Stimulated activated CD4-positive, alpha-beta T cell treated with anti-CD3 and anti-CD28 coated beads, Interleukin-4, amount 100 ng/mL, for 48 hours (primary cell): Measurements from ENCODE around the gene ZNF496.
"Not testable (repeated sequence)": the region's sequence is repeated elsewhere in the genome, so short reads cannot be mapped to it uniquely, and the experiment has no call there.

ENCODE experiments used
- DNase-seq, 2 donors: peaks; one replicate each; pipeline ENCODE4 v3.0.0-alpha.2; 2020; ENCODE audit warnings: low read depth in 2 of 2

Gene ZNF496

GRCh38 chr1:247331525-247332214 lies at the start of gene ZNF496:
ZNF496 (minus strand) TSS chr1:247331867; CDS start chr1:247329578, 2,289 bp downstream.
- peak; percentile 39 to 48 for DNase-seq

GRCh38 chr1:247378334-247379073 lies 46.8 kb upstream of the ZNF496 start:
- no peak for DNase-seq

DNA sequence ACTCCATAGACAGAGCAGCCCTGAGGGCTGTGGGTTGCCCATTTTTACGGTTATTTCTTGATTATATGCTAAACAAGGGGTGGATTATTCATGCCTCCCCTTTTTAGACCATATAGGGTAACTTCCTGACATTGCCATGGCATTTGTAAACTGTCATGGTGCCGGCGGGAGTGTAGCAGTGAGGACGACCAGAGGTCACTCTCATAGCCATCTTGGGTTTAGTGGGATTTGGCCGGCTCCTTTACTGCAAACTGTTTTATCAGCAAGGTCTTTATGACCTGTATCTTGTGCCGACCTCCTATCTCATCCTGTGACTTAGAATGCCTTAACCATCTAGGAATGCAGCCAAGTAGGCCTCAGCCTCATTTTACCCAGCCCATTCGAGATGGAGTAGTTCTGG lies 46.0 kb upstream of the ZNF496 start:
- not testable (repeated sequence) for DNase-seq

DNA sequence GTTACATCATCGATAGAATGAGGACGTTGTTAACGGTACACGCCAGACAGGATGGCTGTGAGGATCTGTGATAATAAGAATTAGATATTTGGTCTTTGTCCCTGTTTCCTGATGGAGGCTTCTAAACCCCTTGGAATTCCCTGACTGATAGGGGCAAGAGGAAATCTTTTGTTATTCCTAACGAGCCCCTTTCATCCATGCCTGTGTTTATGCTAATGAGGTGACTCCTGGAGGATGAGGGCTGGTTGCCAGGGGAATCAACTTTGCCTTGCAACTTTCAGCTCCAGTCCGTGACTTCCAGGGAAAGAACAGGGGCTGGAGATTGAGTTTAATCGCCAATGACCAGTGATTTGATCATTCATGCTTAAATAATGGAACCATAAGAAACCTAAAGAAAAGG lies 45.0 kb upstream of the ZNF496 start:
- DNase-seq: no peak

GRCh38 chr1:247375747-247376146 lies 44.1 kb upstream of the ZNF496 start:
- DNase-seq: no peak

DNA sequence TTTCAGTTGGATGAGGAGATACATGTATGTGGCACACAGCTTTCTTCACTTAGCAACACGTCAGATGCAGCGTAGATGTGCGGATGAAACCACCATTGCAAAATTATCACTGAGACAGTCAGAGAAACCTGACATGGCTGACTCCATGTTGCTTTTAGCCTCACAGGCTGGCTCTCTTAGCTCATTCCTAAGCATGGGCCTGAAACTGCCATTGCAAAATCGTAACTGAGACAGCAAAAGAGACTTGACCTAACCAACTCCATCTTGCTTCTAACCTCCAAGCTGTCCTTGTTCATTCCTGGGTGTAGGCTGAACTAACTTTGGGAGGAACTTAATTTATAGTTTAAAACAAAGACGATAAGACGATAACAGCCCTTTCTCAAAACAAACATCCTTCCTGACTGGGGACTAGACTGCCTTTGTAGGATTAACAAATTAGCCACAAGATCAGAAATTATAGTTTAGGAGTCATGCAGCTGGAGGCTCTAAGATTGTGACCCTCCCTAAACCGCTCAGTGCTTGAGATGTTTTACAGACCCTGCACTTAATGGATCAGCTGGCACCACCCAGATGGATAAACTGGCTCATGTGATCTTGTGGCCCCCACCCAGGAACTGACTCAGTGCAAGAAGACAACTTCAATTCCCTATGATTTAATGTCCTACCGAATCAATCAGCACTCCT lies 43.1 kb upstream of the ZNF496 start:
- not testable (repeated sequence) for DNase-seq

- peak; percentile 20 to 47 for DNase-seq
Observed at GRCh38 chr1:247373721-247374141, 42.1 kb upstream of the ZNF496 start.

- DNase-seq: no peak
Observed at GRCh38 chr1:247371801-247372259, 40.2 kb upstream of the ZNF496 start.

DNA sequence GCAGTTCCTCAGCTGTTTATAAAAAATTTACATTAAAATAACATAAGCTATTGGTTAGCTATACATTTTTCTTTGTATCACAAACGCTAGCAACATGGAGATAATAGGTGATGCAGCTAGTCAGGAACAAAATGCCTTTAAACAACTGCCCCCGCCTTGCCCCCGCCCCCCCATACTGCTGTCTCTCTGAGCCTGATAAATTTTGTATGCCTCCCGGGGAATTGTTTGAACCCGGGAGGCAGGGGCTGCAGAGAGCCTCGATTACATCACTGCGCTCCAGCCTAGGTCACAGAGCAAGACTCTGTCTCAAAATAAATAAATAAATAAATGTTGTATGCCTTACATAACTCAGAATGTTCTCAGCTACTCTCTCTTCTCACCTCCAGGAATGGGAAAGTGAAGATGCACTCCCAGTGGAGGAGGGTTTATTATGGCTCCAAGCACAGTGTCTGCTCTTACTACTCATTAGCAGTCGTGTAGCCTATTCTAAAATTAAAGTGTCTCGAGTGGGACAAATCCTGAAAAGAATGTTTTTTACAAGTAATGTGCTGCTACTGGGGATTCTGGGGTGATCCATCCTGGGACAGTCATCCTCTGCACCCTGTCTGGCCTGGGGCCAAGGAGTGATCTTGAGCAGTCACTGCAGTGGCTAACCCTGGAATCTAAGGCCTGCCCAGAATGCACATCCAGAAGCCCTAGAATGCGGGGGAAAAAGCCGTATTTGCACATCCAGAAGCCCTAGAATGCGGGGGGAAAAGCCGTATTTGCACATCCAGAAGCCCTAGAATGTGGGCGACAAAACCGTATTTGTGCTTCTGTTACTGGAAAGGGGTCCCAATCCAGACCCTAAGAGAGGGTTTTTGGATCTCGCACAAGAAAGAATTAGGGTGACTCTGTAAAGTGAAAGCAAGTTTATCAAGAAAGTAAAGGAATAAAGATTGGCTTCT lies 39.4 kb upstream of the ZNF496 start:
- no peak for DNase-seq

GRCh38 chr1:247368490-247369145 lies 37.0 kb upstream of the ZNF496 start:
- DNase-seq: no peak

DNA sequence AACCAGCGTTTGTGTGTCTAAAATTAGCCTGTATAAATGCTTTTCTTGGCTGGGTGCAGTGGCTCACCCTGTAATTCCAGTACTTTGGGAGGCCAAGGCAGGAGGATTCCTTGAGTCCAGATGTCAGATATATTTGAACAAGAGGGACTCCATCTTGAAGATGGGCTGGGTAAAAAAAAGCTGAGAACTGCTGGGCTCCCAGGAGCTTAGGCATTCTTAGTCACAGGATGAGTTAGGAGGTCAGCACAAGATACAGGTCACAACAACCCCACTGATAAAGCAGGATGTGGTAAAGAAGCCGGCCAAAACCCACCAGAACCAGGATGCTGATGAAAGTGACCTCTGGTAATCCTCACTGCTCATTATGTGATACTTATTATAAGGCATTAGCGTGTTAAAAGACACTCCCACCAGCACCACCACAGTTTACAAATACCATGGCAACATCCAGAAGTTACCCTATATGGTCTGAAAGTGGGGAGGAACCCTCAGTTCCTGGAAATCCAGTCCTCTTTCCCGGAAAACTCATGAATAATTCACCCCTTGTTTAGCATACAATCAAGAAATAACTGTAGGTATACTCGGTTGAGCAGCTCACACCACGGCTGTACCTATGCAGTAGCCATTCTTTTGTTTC lies 36.2 kb upstream of the ZNF496 start:
- no peak for DNase-seq

- no peak for DNase-seq
Observed at GRCh38 chr1:247366926-247367645, 35.4 kb upstream of the ZNF496 start.

DNA sequence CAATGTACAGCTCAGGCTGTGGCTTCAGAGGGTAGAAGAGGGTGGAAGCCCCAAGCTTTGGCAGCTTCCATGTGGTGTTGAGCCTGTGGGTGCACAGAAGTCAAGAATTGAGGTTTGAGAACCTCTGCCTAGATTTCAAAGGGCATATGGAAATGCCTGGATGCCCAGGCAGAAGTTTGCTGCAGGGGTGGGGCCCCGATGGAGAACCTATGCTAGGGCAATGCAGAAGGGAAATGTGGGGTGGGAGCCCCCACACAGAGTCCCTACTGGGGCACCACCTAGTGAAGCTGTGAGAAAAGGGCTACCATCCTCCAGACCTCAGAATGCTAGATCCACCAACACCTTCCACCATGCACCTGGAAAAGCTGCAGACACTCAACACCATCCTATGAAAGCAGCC lies 34.7 kb upstream of the ZNF496 start:
- not testable (repeated sequence) for DNase-seq

DNA sequence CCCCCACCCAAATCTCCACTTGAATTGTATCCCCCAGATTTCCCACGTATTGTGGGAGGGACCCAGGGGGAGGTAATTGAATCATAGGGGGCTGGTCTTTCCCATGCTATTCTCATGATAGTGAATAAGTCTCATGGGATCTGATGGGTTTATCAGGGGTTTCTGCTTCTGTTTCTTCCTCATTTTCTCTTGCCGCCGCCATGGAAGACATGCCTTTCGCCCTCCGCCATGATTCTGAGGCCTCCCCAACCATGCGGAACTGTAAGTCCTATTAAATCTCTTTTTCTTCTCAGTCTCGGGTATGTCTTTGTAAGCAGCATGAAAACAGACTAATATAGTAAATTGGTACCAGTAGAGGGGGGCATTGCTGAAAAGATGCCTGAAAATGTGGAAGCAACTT lies 33.4 kb upstream of the ZNF496 start:
- DNase-seq: no peak

DNA sequence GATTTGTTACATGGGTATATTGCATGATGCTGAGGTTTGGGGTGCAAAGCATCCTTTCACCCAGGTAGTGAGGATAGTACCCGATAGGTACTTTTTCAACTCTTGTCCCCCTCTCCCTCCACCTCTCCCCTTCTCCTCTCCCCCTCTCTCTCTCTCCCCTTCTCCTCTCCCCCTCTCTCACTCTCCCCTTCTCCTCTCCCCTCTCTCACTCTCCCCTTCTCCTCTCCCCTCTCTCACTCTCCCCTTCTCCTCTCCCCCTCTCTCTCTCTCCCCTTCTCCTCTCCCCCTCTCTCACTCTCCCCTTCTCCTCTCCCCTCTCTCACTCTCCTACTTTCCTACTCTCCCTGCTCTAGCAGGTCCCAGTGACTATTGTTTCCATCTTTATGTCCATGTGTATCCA lies 31.3 kb upstream of the ZNF496 start:
- not testable (repeated sequence) for DNase-seq

GRCh38 chr1:247362153-247362552 lies 30.5 kb upstream of the ZNF496 start:
- no peak for DNase-seq

- DNase-seq: no peak
Observed at GRCh38 chr1:247360991-247361731, 29.5 kb upstream of the ZNF496 start.

GRCh38 chr1:247360116-247360898 lies 28.6 kb upstream of the ZNF496 start:
- DNase-seq: no peak
